GM12878 (cell line): ENCODE measurements around the gene LDB2. TPM values are rescaled to one million over a fixed set of nuclear protein-coding genes. Genes with fewer than 3 reads are reported as not detected.

Source experiments
- ATAC-seq: fragments of 200-7000 bp; cut with Tn5 transposase; 3 replicates; pipeline ENCODE4 v1.9.1; 2020; ENCODE audit warnings: mild to moderate bottlenecking, moderate library complexity
- BruUV-seq: library from RNA; stranded (reverse); fragments of 400-500 nt; replicated peaks from 2 replicates; lab custom pipeline; 2021; lab: Mats Ljungman, UMichigan
- CTCF ChIA-PET: fragments of 300-600 bp; sonication (Branson Sonifier 250); formaldehyde crosslinking; extraction: SDS; loops from one replicate; lab custom pipeline; 2021; ENCODE audit warnings: inconsistent platforms; lab: Yijun Ruan, JAX
- POLR2A ChIA-PET: fragments of 350-600 bp; formaldehyde crosslinking; extraction: SDS; loops from one replicate; lab custom pipeline; 2021; ENCODE audit warnings: inconsistent platforms; lab: Charles Lee
- RAD21 ChIA-PET: fragments of 300-600 bp; sonication (Branson Sonifier 250); formaldehyde crosslinking; loops from one replicate; lab custom pipeline; 2023; ENCODE audit warnings: antibody characterized with exemption; ENCODE audit not compliant: unreplicated experiment; lab: Charles Lee
- SMC1A ChIA-PET: fragments of 300-600 bp; sonication (Branson Sonifier 250); formaldehyde crosslinking; loops from one replicate; lab custom pipeline; 2023; ENCODE audit not compliant: unreplicated experiment, uncharacterized antibody; lab: Charles Lee
- DNase-seq: peaks from one replicate; pipeline ENCODE4 v3.0.0-alpha.2; 2011; ENCODE audit warnings: low read depth, low spot score
- FAIRE-seq: peaks from 3 replicates; lab custom pipeline; 2011; peaks lifted over from hg19 to GRCh38; lab: Jason Lieb, UNC
- H2AFZ ChIP-seq: 2 replicates; pipeline ENCODE4 v1.6.0; 2011; ENCODE audit warnings: low read depth, low read length, control low read depth; ENCODE audit not compliant: control insufficient read depth
- H3K27ac ChIP-seq: 2 replicates; pipeline ENCODE4 v1.5.1; 2011; ENCODE audit warnings: control low read depth; ENCODE audit not compliant: control insufficient read depth, insufficient read depth
- H3K27me3 ChIP-seq, 2 experiments: replicated peaks in 1 of 2; 2 replicates each; pipeline versions ENCODE4 v1.6.0 to v1.6.1; 2011; ENCODE audit warnings: low read length in 1 of 2; ENCODE audit not compliant: control insufficient read depth in 2 of 2, insufficient read depth in 2 of 2
- H3K36me3 ChIP-seq, 2 experiments: 2 replicates each; pipeline ENCODE4 v1.5.1; 2011; ENCODE audit warnings: low read length in 1 of 2; ENCODE audit not compliant: control insufficient read depth in 2 of 2, insufficient read depth in 2 of 2
- H3K4me1 ChIP-seq: 2 replicates; pipeline ENCODE4 v1.6.1; 2011; ENCODE audit warnings: mild to moderate bottlenecking, low read length, moderate library complexity, mixed read lengths; ENCODE audit not compliant: control insufficient read depth, insufficient read depth
- H3K4me2 ChIP-seq: 2 replicates; pipeline ENCODE4 v1.6.0; 2011; ENCODE audit warnings: control low read depth; ENCODE audit not compliant: control insufficient read depth, insufficient read depth
- H3K4me3 ChIP-seq: fragments of 200-600 bp; sonication (generic); 2 replicates; pipeline ENCODE4 v1.5.1; 2016
- H3K79me2 ChIP-seq: 2 replicates; pipeline ENCODE4 v1.6.0; 2011; ENCODE audit warnings: low read length; ENCODE audit not compliant: control insufficient read depth, insufficient read depth
- H3K9ac ChIP-seq: 2 replicates; pipeline ENCODE4 v1.8.0; 2011; ENCODE audit warnings: low read length, control low read depth, mixed read lengths; ENCODE audit not compliant: control insufficient read depth, insufficient read depth
- H3K9me3 ChIP-seq: replicated peaks from 3 replicates; pipeline ENCODE4 v1.5.1; 2011; ENCODE audit warnings: mild to moderate bottlenecking, low read length; ENCODE audit not compliant: control insufficient read depth, insufficient read depth
- H4K20me1 ChIP-seq: 2 replicates; pipeline ENCODE4 v1.6.0; 2011; ENCODE audit not compliant: control insufficient read depth, insufficient read depth
- ASH2L ChIP-seq: fragments of 300-600, 200-600 bp; sonication (generic); IDR thresholded peaks from 2 replicates; pipeline ENCODE4 v1.6.1; 2017; ENCODE audit warnings: low read depth, mild to moderate bottlenecking, borderline replicate concordance
- BCL11A ChIP-seq: IDR thresholded peaks from 2 replicates; pipeline ENCODE4 v1.6.1; 2011; ENCODE audit warnings: low read depth, low read length
- CHD1 ChIP-seq: IDR thresholded peaks from 2 replicates; pipeline ENCODE4 v1.6.1; 2012; ENCODE audit warnings: low read depth, low read length, improper control_type of control experiment
- CTCF ChIP-seq, 3 experiments: IDR thresholded peaks in 2 of 3; conservative IDR thresholded peaks in 1 of 3; 2 replicates each; pipeline ENCODE4 v1.5.1; 2011; ENCODE audit warnings: low read depth in 3 of 3, low read length in 3 of 3, mild to moderate bottlenecking in 3 of 3, control low read depth in 2 of 3, moderate library complexity in 2 of 3, inconsistent platforms in 1 of 3, mixed read lengths in 1 of 3; ENCODE audit not compliant: control insufficient read depth in 2 of 3, insufficient read depth in 1 of 3; ENCODE audit errors: extremely low read depth in 1 of 3
- EZH2 ChIP-seq: IDR thresholded peaks from 2 replicates; pipeline ENCODE4 v1.6.1; 2012; ENCODE audit warnings: low read depth, mild to moderate bottlenecking, control low read depth, inconsistent platforms, low read length, borderline replicate concordance; ENCODE audit not compliant: control insufficient read depth
- FOXM1 ChIP-seq: IDR thresholded peaks from 2 replicates; pipeline ENCODE4 v1.6.1; 2012; ENCODE audit warnings: low read depth, mild to moderate bottlenecking, inconsistent platforms, low read length, moderate library complexity
- HDAC6 ChIP-seq: fragments of 200-600 bp; sonication (generic); IDR thresholded peaks from one replicate; pipeline ENCODE4 v1.8.0; 2017; ENCODE audit warnings: antibody characterized with exemption; ENCODE audit not compliant: unreplicated experiment
- PRDM15 ChIP-seq: fragments of 450-650 bp; formaldehyde crosslinking; IDR thresholded peaks from 2 replicates; pipeline ENCODE4 v1.4.0; 2020; ENCODE audit warnings: mild to moderate bottlenecking, moderate library complexity
- SREBF2 ChIP-seq: IDR thresholded peaks from 2 replicates; pipeline ENCODE4 v1.6.1; 2012; ENCODE audit warnings: mild to moderate bottlenecking, low read length
- SUPT20H ChIP-seq: IDR thresholded peaks from 2 replicates; pipeline ENCODE4 v1.6.1; 2011; ENCODE audit warnings: low read depth, mild to moderate bottlenecking, low read length, moderate library complexity, borderline replicate concordance; ENCODE audit not compliant: control insufficient read depth
- USF2 ChIP-seq: IDR thresholded peaks from 2 replicates; pipeline ENCODE4 v1.6.1; 2011; ENCODE audit warnings: low read depth, low read length, improper control_type of control experiment, borderline replicate concordance
- ZBTB40 ChIP-seq: fragments of 450-650 bp; IDR thresholded peaks from 2 replicates; pipeline ENCODE4 v1.6.1; 2016; ENCODE audit warnings: mild to moderate bottlenecking, moderate library complexity, borderline replicate concordance
- ZNF217 ChIP-seq: fragments of 450-650 bp; IDR thresholded peaks from 2 replicates; pipeline ENCODE4 v1.6.1; 2017; ENCODE audit warnings: antibody characterized with exemption, mild to moderate bottlenecking
- WGBS: methylation state at CpG from one replicate; pipeline ENCODE4 v1.1.6; 2016; ENCODE audit warnings: low lambda C conversion rate; ENCODE audit not compliant: insufficient replicate concordance, insufficient coverage; ENCODE audit errors: missing lambda C conversion rate; 5-methylcytosine and 5-hydroxymethylcytosine counted together
- in situ Hi-C: fragments of 300-500 bp; cut with MboI; formaldehyde crosslinking; loops from 9 replicates; pipeline ENCODE4 v1.14.3; 2018; ENCODE audit warnings: mixed read lengths
- intact Hi-C: fragments of 100-400 bp; cut with micrococcal nuclease; formaldehyde crosslinking; loops from one replicate; pipeline ENCODE4 v1.14.2; 2022; ENCODE audit not compliant: unreplicated experiment
- polyA plus RNA-seq, 11 experiments: library from polyadenylated mRNA; depleted of rRNA in 4 of 11; unstranded in 6 of 11; stranded (reverse) in 5 of 11; fragments of >200 nt; fragmentation: Nextera tagmentation in 4 of 11; fragmentation: Illumina TruSeq in 1 of 11; extraction: Ambion mirVana in 4 of 11; extraction: Trizol in 1 of 11; gene quantifications; 1 replicate in 1 of 11; 2 replicates in 10 of 11; pipeline versions ENCODE4 v1.2.1 to v1.2.3, GENCODE V29; 2011 to 2016; ENCODE audit warnings: inconsistent platforms in 2 of 11, missing spikeins in 2 of 11, low read depth in 1 of 11
- total RNA-seq, 4 experiments: library from RNA; depleted of rRNA in 3 of 4; stranded (reverse); fragments of >200 nt in 3 of 4; fragmentation: Illumina TruSeq in 1 of 4; extraction: Trizol in 1 of 4; gene quantifications; 2 replicates each; pipeline versions ENCODE4 v1.2.1 to v1.2.3, GENCODE V29; 2013 to 2021

The LDB2 gene
- total and polyA plus RNA-seq, 10 of the 15 experiments (the other 5 are each of a cell fraction or from before 2014, with no cell fraction given), result 0.15 TPM; not detected in 9

GRCh38 chr4:16661813-16662212 lies 236.6 kb downstream of the LDB2 start:
- H3K27me3 ChIP-seq, result no peaks in the 10 kb centered on the region
- no peak overlapping the region for H3K27ac ChIP-seq
- no peaks in the 10 kb centered on the region for H3K36me3 ChIP-seq
- no peak for DNase-seq
- in situ Hi-C loops, result no loop called here
- no peaks in the 10 kb centered on the region for H3K79me2 ChIP-seq
- ATAC-seq, result no peak
- H3K4me3 ChIP-seq, result no peak overlapping the region
- ChIA-PET RAD21 (no interaction called here), CTCF (no interaction called here), SMC1A (no interaction called here), POLR2A (no interaction called here)
- 0% methylated on average over 2 of the region's 2 CpGs for WGBS
- H3K4me1 ChIP-seq, result no peaks in the 10 kb centered on the region
- intact Hi-C loops, result no loop called here
- H2AFZ ChIP-seq, result no peak overlapping the region
- no peak overlapping the region for H3K4me2 ChIP-seq
- H3K9ac ChIP-seq, result no peak overlapping the region
- H3K9me3 ChIP-seq, result no peaks in the 10 kb centered on the region
- no peak for FAIRE-seq
- no TSS peak for BruUV-seq
- H4K20me1 ChIP-seq, result no peaks in the 10 kb centered on the region
- TF ChIP-seq BCL11A (no peak), HDAC6 (no peak), PRDM15 (CRISPR knock-in tag) (no peak), ZNF217 (no peak), ZBTB40 (no peak), CTCF (IDR thresholded peaks at IDR 0.05 in 2 of 3, conservative IDR thresholded peaks at IDR 0.05 in 1 of 3; ENCODE audit: control insufficient read depth in 2 of 3, extremely low read depth in 1 of 3, insufficient read depth in 1 of 3, low read depth in 3 of 3, low read length in 3 of 3) (no peak), FOXM1 (no peak), SREBF2 (no peak), SUPT20H (no peak), ASH2L (no peak), USF2 (no peak), CHD1 (no peak), EZH2 (no peak)
